ENCODE measurements around the gene ELL2. TPM values are rescaled to one million over a fixed set of nuclear protein-coding genes. Genes with fewer than 3 reads are reported as not detected.

The ELL2 gene
- total RNA-seq, 1 experiment from 2014 or later: 27.5 TPM

GRCh38 chr5:95889076-95889475 is 72.6 kb downstream of the ELL2 start:
- Histone ChIP-seq H2AK5ac (ENCODE audit: insufficient read length, low read length) (no peak overlapping the region), H4K20me1 (ENCODE audit: control insufficient read depth, insufficient read depth, insufficient read length) (no peaks in the 10 kb centered on the region), H3K79me1 (ENCODE audit: insufficient read depth, low read depth, low read length, poor library complexity, severe bottlenecking) (no peaks in the 10 kb centered on the region), H3K4ac (ENCODE audit: low read depth, low read length) (no peak overlapping the region), H2BK5ac (ENCODE audit: insufficient read length, low read length) (no peak overlapping the region), H2BK20ac (ENCODE audit: low read depth, low read length, poor library complexity, severe bottlenecking) (no peak overlapping the region), H4K91ac (ENCODE audit: insufficient read length, low read depth, low read length) (no peak overlapping the region), H2BK15ac (ENCODE audit: low read depth, low read length) (no peak overlapping the region), H3K23me2 (ENCODE audit: insufficient read length, low read depth, low read length, poor library complexity, severe bottlenecking) (no peaks in the 10 kb centered on the region), H2BK120ac (ENCODE audit: low read depth, low read length, poor library complexity, severe bottlenecking) (no peak overlapping the region), H3K4me2 (ENCODE audit: insufficient read depth, insufficient read length, low read length) (no peak overlapping the region), H3K18ac (ENCODE audit: insufficient read length, low read depth, low read length) (no peak overlapping the region), H4K8ac (replicated peaks; ENCODE audit: insufficient read length, low read depth, low read length) (no peak overlapping the region), H2BK12ac (ENCODE audit: insufficient read length, low read depth, low read length) (no peak overlapping the region), H3T11ph (ENCODE audit: low read length) (no peak overlapping the region), H3K14ac (ENCODE audit: insufficient read depth, low read length) (no peak overlapping the region), H3K23ac (ENCODE audit: insufficient read length, low read depth, low read length) (no peak overlapping the region), H4K5ac (ENCODE audit: insufficient read length, low read depth, low read length) (no peak overlapping the region), H2AFZ (ENCODE audit: low read length) (no peak overlapping the region), H3K27me3 (ENCODE audit: insufficient read depth, low read length) (no peaks in the 10 kb centered on the region), H3K9me3 (ENCODE audit: control insufficient read depth, low read depth, low read length) (no peaks in the 10 kb centered on the region), H3K4me1 (ENCODE audit: insufficient read depth, low read length) (no peaks in the 10 kb centered on the region), H3K79me2 (ENCODE audit: insufficient read depth, low read length) (no peaks in the 10 kb centered on the region), H3K27ac (ENCODE audit: insufficient read length, low read depth, low read length) (no peak overlapping the region), H3K9ac (ENCODE audit: extremely low read depth, insufficient read length, low read length) (no peak overlapping the region), H3K56ac (ENCODE audit: insufficient read length, low read depth, low read length) (no peak overlapping the region)
- Mint-ChIP-seq H3K27ac (no peak overlapping the region), H3K36me3 (ENCODE audit: insufficient read depth in 1 of 3, low read depth in 3 of 3) (peaks cover 0 to 7% (median 4%) of the 10 kb centered on the region in 3 experiments; a peak in 3 of 7 replicates), H3K9me3 (no peaks in the 10 kb centered on the region), H3K27me3 (ENCODE audit: low read depth) (no peaks in the 10 kb centered on the region), H3K4me1 (no peaks in the 10 kb centered on the region), H3K4me3 (no peak overlapping the region)
- no CpG with 5 or more reads among the region's 1 CpG for WGBS (ENCODE audit: extremely low coverage, insufficient read length, low lambda C conversion rate)
- no peak for TF ChIP-seq CTCF (conservative IDR thresholded peaks at IDR 0.05)
- no peak for DNase-seq
